ENCODE measurements around the gene TTBK1.
A peak's percentile ranks its signal among the peaks of the same experiment; 100 is the strongest.

The TTBK1 gene

GRCh38 chr6:43273707-43274106, 30.4 kb downstream of the TTBK1 start:
- DNase-seq (ENCODE audit: low spot score), result no peak

- DNase-seq (ENCODE audit: low spot score), result no peak
Measured at GRCh38 chr6:43274127-43274915, 31.0 kb downstream of the TTBK1 start.

- no peak for DNase-seq (ENCODE audit: low spot score)
Measured at GRCh38 chr6:43274916-43275597, 31.8 kb downstream of the TTBK1 start.

- no peak for DNase-seq (ENCODE audit: low spot score)
Measured at GRCh38 chr6:43275801-43276576, 32.7 kb downstream of the TTBK1 start.

- DNase-seq (ENCODE audit: low spot score), result no peak
Measured at GRCh38 chr6:43276577-43277305, 33.5 kb downstream of the TTBK1 start.

- no peak for DNase-seq (ENCODE audit: low spot score)
Measured at GRCh38 chr6:43277306-43277642, 34.0 kb downstream of the TTBK1 start.

GRCh38 chr6:43277643-43278523, 34.6 kb downstream of the TTBK1 start:
- no peak for DNase-seq (ENCODE audit: low spot score)

- peak; percentile 65 for DNase-seq (ENCODE audit: low spot score)
Measured at GRCh38 chr6:43278524-43279078, 35.3 kb downstream of the TTBK1 start.

- no peak for DNase-seq (ENCODE audit: low spot score)
Measured at GRCh38 chr6:43280234-43280633, 37.0 kb downstream of the TTBK1 start.

- DNase-seq (ENCODE audit: low spot score), result no peak
Measured at GRCh38 chr6:43282060-43282459, 38.8 kb downstream of the TTBK1 start.

- no peak for DNase-seq (ENCODE audit: low spot score)
Measured at GRCh38 chr6:43282636-43283513, 39.6 kb downstream of the TTBK1 start.

- DNase-seq (ENCODE audit: low spot score), result no peak
Measured at GRCh38 chr6:43283514-43283901, 40.2 kb downstream of the TTBK1 start.

GRCh38 chr6:43283905-43284304, 40.6 kb downstream of the TTBK1 start:
- no peak for DNase-seq (ENCODE audit: low spot score)

- DNase-seq (ENCODE audit: low spot score), result no peak
Measured at GRCh38 chr6:43284991-43285781, 41.9 kb downstream of the TTBK1 start.

- DNase-seq (ENCODE audit: low spot score), result no peak
Measured at GRCh38 chr6:43285832-43286231, 42.6 kb downstream of the TTBK1 start.

- no peak for DNase-seq (ENCODE audit: low spot score)
Measured at GRCh38 chr6:43286456-43286979, 43.2 kb downstream of the TTBK1 start.

- DNase-seq (ENCODE audit: low spot score), result no peak
Measured at GRCh38 chr6:43286980-43287716, 43.9 kb downstream of the TTBK1 start.

Measured in SW480 (cell line).